Neural progenitor cell (in vitro differentiated cells): ENCODE data around the gene LILRA5.
"Not testable (repeated sequence)": the region's sequence is repeated elsewhere in the genome, so short reads cannot be mapped to it uniquely, and the experiment has no call there.

ENCODE experiments used
- CTCF ChIP-seq: fragments of 200-600 bp; sonication (generic); IDR thresholded peaks from 2 replicates; pipeline ENCODE4 v1.5.1; 2017; ENCODE audit warnings: antibody characterized with exemption, mild to moderate bottlenecking
- EZH2 ChIP-seq: fragments of 200-600 bp; sonication (generic); IDR thresholded peaks from 2 replicates; pipeline ENCODE4 v1.6.1; 2017; ENCODE audit warnings: antibody characterized with exemption, mild to moderate bottlenecking, moderate library complexity

GRCh38 chr19:54278056-54278455, 34.9 kb downstream of the LILRA5 start:
- not testable (repeated sequence) for TF ChIP-seq CTCF, EZH2
